HEK293 (cell line): ENCODE measurements around the gene C1orf216.

Source experiments
- CTCF ChIA-PET: fragments of 350-600 bp; formaldehyde crosslinking; extraction: SDS; loops from one replicate; lab custom pipeline; 2021; ENCODE audit warnings: antibody characterized with exemption; lab: Yijun Ruan, JAX
- POLR2A ChIA-PET: fragments of 300-600 bp; formaldehyde crosslinking; extraction: SDS; loops from one replicate; lab custom pipeline; 2020; ENCODE audit warnings: antibody characterized with exemption, inconsistent platforms; lab: Yijun Ruan, JAX
- H3K27ac ChIP-seq: fragments of 200-500 bp; sonication (Bioruptor generic); 2 replicates; pipeline ENCODE4 v1.5.1; 2014; ENCODE audit warnings: low read depth, low read length, control low read depth, inconsistent platforms; ENCODE audit errors: extremely low read depth
- H3K36me3 ChIP-seq, 2 experiments: fragments of 200-500 bp in 1 of 2; sonication (Bioruptor generic) in 1 of 2; 1 replicate in 1 of 2; 2 replicates in 1 of 2; pipeline ENCODE4 v1.5.1; 2014 to 2017; ENCODE audit warnings: inconsistent platforms in 2 of 2, low read length in 2 of 2; ENCODE audit not compliant: control insufficient read depth in 2 of 2, insufficient read depth in 1 of 2
- H3K4me1 ChIP-seq: fragments of 200-500 bp; sonication (Bioruptor generic); 2 replicates; pipeline ENCODE4 v1.5.1; 2014; ENCODE audit warnings: mild to moderate bottlenecking, low read length, inconsistent platforms; ENCODE audit not compliant: control insufficient read depth, insufficient read depth
- H3K4me3 ChIP-seq: 2 replicates; pipeline ENCODE4 v1.5.1; 2011; ENCODE audit warnings: low read depth, mild to moderate bottlenecking, control low read depth, low read length, moderate library complexity
- H3K9me3 ChIP-seq: fragments of 200-500 bp; sonication (Bioruptor generic); 2 replicates; pipeline ENCODE4 v1.5.1; 2014; ENCODE audit warnings: low read depth, low read length, inconsistent platforms; ENCODE audit not compliant: control insufficient read depth, insufficient read depth
- CTCF ChIP-seq: fragments of 450-650 bp; formaldehyde crosslinking; IDR thresholded peaks from 2 replicates; pipeline ENCODE4 v1.5.1; 2016; ENCODE audit warnings: missing biosample characterization, missing genetic modification characterization
- ELK4 ChIP-seq: IDR thresholded peaks from 2 replicates; pipeline ENCODE4 v1.6.1; 2011; ENCODE audit warnings: mild to moderate bottlenecking, low read depth, low read length, borderline replicate concordance
- GLIS1 ChIP-seq: fragments of 450-650 bp; formaldehyde crosslinking; IDR thresholded peaks from 2 replicates; pipeline ENCODE4 v1.5.1; 2016; ENCODE audit warnings: missing biosample characterization, missing genetic modification characterization
- INSM2 ChIP-seq: fragments of 450-650 bp; formaldehyde crosslinking; IDR thresholded peaks from 2 replicates; pipeline ENCODE4 v1.5.1; 2016; ENCODE audit warnings: missing biosample characterization, missing genetic modification characterization
- KLF8 ChIP-seq: fragments of 450-650 bp; formaldehyde crosslinking; IDR thresholded peaks from 2 replicates; pipeline ENCODE4 v1.5.1; 2016; ENCODE audit warnings: missing biosample characterization, missing genetic modification characterization
- PATZ1 ChIP-seq: fragments of 450-650 bp; formaldehyde crosslinking; IDR thresholded peaks from 2 replicates; pipeline ENCODE4 v1.5.1; 2016; ENCODE audit warnings: missing biosample characterization, missing genetic modification characterization
- SCRT1 ChIP-seq: fragments of 450-650 bp; formaldehyde crosslinking; IDR thresholded peaks from 2 replicates; pipeline ENCODE4 v1.5.1; 2016; ENCODE audit warnings: missing biosample characterization, missing genetic modification characterization, borderline replicate concordance
- SCRT2 ChIP-seq: fragments of 450-650 bp; formaldehyde crosslinking; IDR thresholded peaks from 2 replicates; pipeline ENCODE4 v1.5.1; 2016; ENCODE audit warnings: missing biosample characterization, missing genetic modification characterization
- SP7 ChIP-seq: fragments of 450-650 bp; formaldehyde crosslinking; IDR thresholded peaks from 2 replicates; pipeline ENCODE4 v1.5.1; 2016; ENCODE audit warnings: missing biosample characterization, missing genetic modification characterization
- TRIM28 ChIP-seq: IDR thresholded peaks from 2 replicates; pipeline ENCODE4 v1.6.1; 2011; ENCODE audit warnings: low read length, control low read depth, borderline replicate concordance
- ZBTB17 ChIP-seq: fragments of 450-650 bp; formaldehyde crosslinking; IDR thresholded peaks from 2 replicates; pipeline ENCODE4 v1.5.1; 2016; ENCODE audit warnings: missing biosample characterization, missing genetic modification characterization
- ZBTB48 ChIP-seq: fragments of 450-650 bp; formaldehyde crosslinking; IDR thresholded peaks from 2 replicates; pipeline ENCODE4 v1.5.1; 2016; ENCODE audit warnings: missing biosample characterization, missing genetic modification characterization
- ZBTB8A ChIP-seq: fragments of 450-650 bp; formaldehyde crosslinking; IDR thresholded peaks from 2 replicates; pipeline ENCODE4 v1.5.1; 2016; ENCODE audit warnings: missing biosample characterization, missing genetic modification characterization
- ZNF10 ChIP-seq: fragments of 450-650 bp; formaldehyde crosslinking; IDR thresholded peaks from 2 replicates; pipeline ENCODE4 v1.5.1; 2017; ENCODE audit warnings: missing biosample characterization, missing genetic modification characterization
- ZNF2 ChIP-seq: fragments of 450-650 bp; formaldehyde crosslinking; IDR thresholded peaks from 2 replicates; pipeline ENCODE4 v1.5.1; 2016; ENCODE audit warnings: missing biosample characterization, missing genetic modification characterization
- ZNF266 ChIP-seq: fragments of 450-650 bp; formaldehyde crosslinking; IDR thresholded peaks from 2 replicates; pipeline ENCODE4 v1.5.1; 2016; ENCODE audit warnings: missing biosample characterization, missing genetic modification characterization, low read depth
- ZNF324 ChIP-seq: fragments of 450-650 bp; formaldehyde crosslinking; IDR thresholded peaks from 2 replicates; pipeline ENCODE4 v1.5.1; 2016; ENCODE audit warnings: missing biosample characterization, missing genetic modification characterization
- ZNF335 ChIP-seq: fragments of 450-650 bp; formaldehyde crosslinking; conservative IDR thresholded peaks from 2 replicates; pipeline ENCODE4 v1.5.1; 2016; ENCODE audit warnings: missing biosample characterization, missing genetic modification characterization
- ZNF501 ChIP-seq: fragments of 450-650 bp; formaldehyde crosslinking; IDR thresholded peaks from 2 replicates; pipeline ENCODE4 v1.5.1; 2016; ENCODE audit warnings: missing biosample characterization, missing genetic modification characterization
- ZNF521 ChIP-seq: fragments of 450-650 bp; formaldehyde crosslinking; IDR thresholded peaks from 2 replicates; pipeline ENCODE4 v1.5.1; 2017; ENCODE audit warnings: missing biosample characterization, mild to moderate bottlenecking, missing genetic modification characterization
- ZNF580 ChIP-seq: fragments of 450-650 bp; formaldehyde crosslinking; IDR thresholded peaks from 2 replicates; pipeline ENCODE4 v1.5.1; 2016; ENCODE audit warnings: missing biosample characterization, missing genetic modification characterization
- ZNF600 ChIP-seq: fragments of 450-650 bp; formaldehyde crosslinking; IDR thresholded peaks from 2 replicates; pipeline ENCODE4 v1.5.1; 2016; ENCODE audit warnings: missing biosample characterization, missing genetic modification characterization
- ZNF654 ChIP-seq: fragments of 450-650 bp; formaldehyde crosslinking; IDR thresholded peaks from 2 replicates; pipeline ENCODE4 v1.5.1; 2016; ENCODE audit warnings: low read depth, missing biosample characterization, missing genetic modification characterization
- ZNF660 ChIP-seq: fragments of 450-650 bp; IDR thresholded peaks from 2 replicates; pipeline ENCODE4 v1.5.1; 2018; ENCODE audit warnings: missing biosample characterization, mild to moderate bottlenecking, missing genetic modification characterization
- ZNF692 ChIP-seq: fragments of 450-650 bp; formaldehyde crosslinking; IDR thresholded peaks from 2 replicates; pipeline ENCODE4 v1.5.1; 2016; ENCODE audit warnings: missing biosample characterization, missing genetic modification characterization
- ZNF830 ChIP-seq: fragments of 450-650 bp; IDR thresholded peaks from 2 replicates; pipeline ENCODE4 v1.5.0; 2018; ENCODE audit warnings: missing biosample characterization, missing genetic modification characterization, low read depth, mild to moderate bottlenecking, moderate library complexity
- ZSCAN30 ChIP-seq: fragments of 450-650 bp; IDR thresholded peaks from 2 replicates; pipeline ENCODE4 v1.5.1; 2018; ENCODE audit warnings: missing biosample characterization, mild to moderate bottlenecking, missing genetic modification characterization, moderate library complexity
- ZSCAN4 ChIP-seq: fragments of 450-650 bp; formaldehyde crosslinking; IDR thresholded peaks from 2 replicates; pipeline ENCODE4 v1.5.1; 2017; ENCODE audit warnings: missing biosample characterization, missing genetic modification characterization

C1orf216 gene

GRCh38 chr1:35715568-35716002, 3.1 kb downstream of the C1orf216 start:
- ChIA-PET POLR2A (interaction anchor here (0.8 to 3.2 kb wide), 6 partner anchors 54 to 158 kb away, joined by 3 to 17 read pairs (median 5); partner anchors contain the start of genes CLSPN, KIAA0319L, NCDN and TFAP2E), CTCF (interaction anchor here (0.6 to 4.3 kb wide), 44 partner anchors 9 to 1947 kb away, joined by 3 to 88 read pairs (median 4); partner anchors contain the start of genes CLSPN and TFAP2E)
- H3K4me1 ChIP-seq = no peaks in the 10 kb centered on the region
- H3K4me3 ChIP-seq = no peak overlapping the region
- peaks cover 0 to 34% of the 10 kb centered on the region in 2 experiments; a peak in 1 of 3 replicates for H3K36me3 ChIP-seq
- no peak overlapping the region for H3K27ac ChIP-seq
- H3K9me3 ChIP-seq = no peaks in the 10 kb centered on the region
- TF ChIP-seq ZBTB17 = peak; percentile 74
- TF ChIP-seq SCRT1 (tag by site-specific recombination) = peak; percentile 93; the same call in 1 of the 2 replicates
- TF ChIP-seq ZBTB48 (tag by site-specific recombination) = peak; percentile 70; the same call in 1 of the 2 replicates
- no peak for TF ChIP-seq ZNF266 (tag by site-specific recombination)
- peak; percentile 71; the same call in 1 of the 2 replicates for TF ChIP-seq ZNF2
- TF ChIP-seq ZBTB8A (tag by site-specific recombination) = no peak
- TF ChIP-seq SP7 (tag by site-specific recombination) = peak; percentile 43; the same call in 1 of the 2 replicates
- peak; percentile 92 for TF ChIP-seq CTCF (tag by site-specific recombination)
- peak; percentile 22; the same call in 1 of the 2 replicates for TF ChIP-seq GLIS1 (tag by site-specific recombination)
- TF ChIP-seq INSM2 (tag by site-specific recombination) = no peak
- peak; percentile 94 for TF ChIP-seq SCRT2 (tag by site-specific recombination)
- TF ChIP-seq ZNF654 (tag by site-specific recombination) = peak; percentile 64
- peak; percentile 83 for TF ChIP-seq ZNF10 (tag by site-specific recombination)
- peak; percentile 95 for TF ChIP-seq ZNF660 (tag by site-specific recombination)
- 0 out of 2 replicates have a peak, but pooled peaks have one; percentile 56 for TF ChIP-seq ZNF580
- 0 out of 2 replicates have a peak, but pooled peaks have one; percentile 62 for TF ChIP-seq ZSCAN30 (tag by site-specific recombination)
- TF ChIP-seq KLF8 (tag by site-specific recombination) = peak; percentile 29; the same call in 1 of the 2 replicates
- TF ChIP-seq TRIM28 = no peak
- TF ChIP-seq PATZ1 (tag by site-specific recombination) = 0 out of 2 replicates have a peak, but pooled peaks have one; percentile 40
- TF ChIP-seq ZNF600 (tag by site-specific recombination) = peak; percentile 92
- TF ChIP-seq ZNF335 = peak; percentile 63
- TF ChIP-seq ZNF830 (tag by site-specific recombination) = no peak
- TF ChIP-seq ZNF501 = peak; percentile 34; the same call in 1 of the 2 replicates
- TF ChIP-seq ZNF692 (tag by site-specific recombination) = 0 out of 2 replicates have a peak, but pooled peaks have one; percentile 37
- TF ChIP-seq ZNF324 (tag by site-specific recombination) = 0 out of 2 replicates have a peak, but pooled peaks have one; percentile 50
- 0 out of 2 replicates have a peak, but pooled peaks have one; percentile 12 for TF ChIP-seq ZSCAN4 (tag by site-specific recombination)
- TF ChIP-seq ELK4 = no peak
- no peak for TF ChIP-seq ZNF521
